Measurements from ENCODE around the gene RHO.

DNA sequence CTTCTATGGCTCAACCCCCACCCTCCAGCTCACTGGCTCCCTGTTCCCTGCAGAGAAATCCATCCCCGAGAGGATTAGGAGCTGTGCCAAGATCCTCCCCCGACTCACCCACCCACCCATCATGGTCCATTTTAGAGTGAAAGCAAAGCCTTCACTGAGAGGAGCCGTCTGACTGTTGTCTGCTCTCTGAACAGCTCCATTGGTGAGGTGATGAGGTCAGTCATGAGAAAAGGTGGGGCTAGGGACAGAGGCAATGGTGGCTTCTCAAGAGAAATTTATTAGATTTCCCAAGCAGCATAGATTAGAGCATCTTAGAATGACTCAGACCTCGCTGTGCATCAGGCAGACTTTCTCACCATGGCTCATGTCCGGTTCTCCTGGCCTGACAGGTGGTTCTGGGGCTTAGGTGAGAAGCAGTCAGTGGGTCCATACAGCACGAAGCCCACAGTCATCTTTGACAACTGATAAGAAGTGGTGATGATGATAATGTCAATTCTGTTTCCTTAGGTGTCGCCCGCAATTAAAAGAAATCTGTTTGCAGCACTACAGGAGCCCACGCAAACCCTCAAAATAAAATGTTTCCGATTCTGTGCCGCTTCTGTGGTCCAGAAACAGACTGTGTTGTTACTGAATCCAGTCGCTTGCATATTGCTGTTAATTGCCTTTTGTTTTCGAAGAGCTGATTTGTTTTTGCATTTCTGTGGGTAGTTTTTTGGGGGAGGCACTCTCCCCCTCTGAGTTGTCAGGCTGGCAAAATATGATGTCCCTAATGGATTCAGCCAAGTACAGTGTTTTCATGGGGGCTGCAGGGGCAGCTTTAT is 24.8 kb upstream of the RHO start:
- TF ChIP-seq GATA2 (IDR thresholded peaks at IDR 0.05; ENCODE audit: low read depth, low read length) = no peak
- TF ChIP-seq GATA3 (IDR thresholded peaks at IDR 0.05; ENCODE audit: low read depth, low read length) = no peak
